Trophoblast cell (in vitro differentiated cells and primary cell): ENCODE results near the gene HIBCH.
"Not testable (repeated sequence)": the region's sequence is repeated elsewhere in the genome, so short reads cannot be mapped to it uniquely, and the experiment has no call there.

Experiments used
- DNase-seq, 2 donors: peaks; one replicate each; pipeline ENCODE4 v3.0.0-alpha.2; 2016
- H2AFZ ChIP-seq: 2 replicates; pipeline ENCODE4 v1.6.1; 2013; ENCODE audit warnings: low read length, moderate library complexity, mild to moderate bottlenecking; ENCODE audit not compliant: insufficient read depth, poor library complexity
- H2AK5ac ChIP-seq: 2 replicates; pipeline ENCODE4 v1.6.1; 2013; ENCODE audit warnings: mild to moderate bottlenecking, low read length
- H2BK120ac ChIP-seq: 2 replicates; pipeline ENCODE4 v1.6.1; 2013; ENCODE audit warnings: low read length, mild to moderate bottlenecking, moderate library complexity; ENCODE audit not compliant: insufficient read depth, poor library complexity
- H2BK12ac ChIP-seq: 2 replicates; pipeline ENCODE4 v1.6.1; 2013; ENCODE audit warnings: mild to moderate bottlenecking, low read length, moderate library complexity
- H2BK5ac ChIP-seq: 2 replicates; pipeline ENCODE4 v1.6.1; 2013; ENCODE audit warnings: low read length, low read depth, moderate library complexity, mild to moderate bottlenecking; ENCODE audit not compliant: poor library complexity
- H3K14ac ChIP-seq: 2 replicates; pipeline ENCODE4 v1.6.1; 2013; ENCODE audit warnings: mild to moderate bottlenecking, low read length
- H3K18ac ChIP-seq: 2 replicates; pipeline ENCODE4 v1.6.1; 2013; ENCODE audit warnings: mild to moderate bottlenecking, low read length
- H3K23ac ChIP-seq: 2 replicates; pipeline ENCODE4 v1.6.1; 2013; ENCODE audit warnings: low read length
- H3K27ac ChIP-seq: 2 replicates; pipeline ENCODE4 v1.5.1; 2013; ENCODE audit warnings: low read depth, mild to moderate bottlenecking, inconsistent platforms, low read length, moderate library complexity
- H3K27me3 ChIP-seq: 2 replicates; pipeline ENCODE4 v1.6.1; 2013; ENCODE audit warnings: inconsistent platforms, mild to moderate bottlenecking, low read length, moderate library complexity; ENCODE audit not compliant: insufficient read depth
- H3K36me3 ChIP-seq, 2 experiments: 1 replicate in 1 of 2; 2 replicates in 1 of 2; pipeline ENCODE4 v1.6.1; 2013; ENCODE audit warnings: low read length in 2 of 2, mild to moderate bottlenecking in 2 of 2, moderate library complexity in 1 of 2; ENCODE audit not compliant: insufficient read depth in 2 of 2, control insufficient read depth in 1 of 2
- H3K4ac ChIP-seq: 2 replicates; pipeline ENCODE4 v1.6.1; 2013; ENCODE audit warnings: low read depth, mild to moderate bottlenecking, low read length, moderate library complexity
- H3K4me1 ChIP-seq, 2 experiments: 1 replicate in 1 of 2; 2 replicates in 1 of 2; pipeline ENCODE4 v1.6.1; 2013; ENCODE audit warnings: low read length in 2 of 2, mild to moderate bottlenecking in 2 of 2, moderate library complexity in 1 of 2; ENCODE audit not compliant: insufficient read depth in 2 of 2, control insufficient read depth in 1 of 2
- H3K4me2 ChIP-seq: 2 replicates; pipeline ENCODE4 v1.6.1; 2013; ENCODE audit warnings: inconsistent platforms, mild to moderate bottlenecking, low read length, moderate library complexity
- H3K4me3 ChIP-seq: 2 replicates; pipeline ENCODE4 v1.5.1; 2013; ENCODE audit warnings: mild to moderate bottlenecking, low read depth, low read length, inconsistent platforms
- H3K79me1 ChIP-seq: one replicate; pipeline ENCODE4 v1.6.1; 2013; ENCODE audit warnings: low read length
- H3K79me2 ChIP-seq: 2 replicates; pipeline ENCODE4 v1.6.1; 2013; ENCODE audit warnings: low read length, mild to moderate bottlenecking; ENCODE audit not compliant: control insufficient read depth, insufficient read depth, poor library complexity
- H3K9ac ChIP-seq: 2 replicates; pipeline ENCODE4 v1.6.1; 2013; ENCODE audit warnings: mild to moderate bottlenecking, low read length
- H3K9me3 ChIP-seq: 2 replicates; pipeline ENCODE4 v1.6.1; 2013; ENCODE audit warnings: low read depth, mild to moderate bottlenecking, control low read depth, inconsistent platforms, low read length; ENCODE audit not compliant: insufficient read depth
- H4K12ac ChIP-seq: 2 replicates; pipeline ENCODE4 v1.6.1; 2013; ENCODE audit warnings: low read depth, mild to moderate bottlenecking, low read length, moderate library complexity
- H4K8ac ChIP-seq: 2 replicates; pipeline ENCODE4 v1.6.1; 2013; ENCODE audit warnings: low read depth, mild to moderate bottlenecking, low read length, moderate library complexity
- H4K91ac ChIP-seq: one replicate; pipeline ENCODE4 v1.6.1; 2013; ENCODE audit warnings: low read depth, mild to moderate bottlenecking, low read length, moderate library complexity
- WGBS: extraction: QIAGEN DNeasy Blood & Tissue Kit; methylation state at CpG from one replicate; pipeline ENCODE4 v1.1.7; 2013; ENCODE audit warnings: missing lambda C conversion rate; ENCODE audit not compliant: insufficient read length, insufficient coverage; ENCODE audit errors: extremely low coverage; 5-methylcytosine and 5-hydroxymethylcytosine counted together

The HIBCH gene

GRCh38 chr2:190270298-190270697 is 49.3 kb downstream of the HIBCH start:
- Histone ChIP-seq H3K4me2 (no peak overlapping the region), H3K36me3 (no peaks in the 10 kb centered on the region), H2AFZ (no peak overlapping the region), H3K27me3 (no peaks in the 10 kb centered on the region), H3K9ac (no peak overlapping the region), H4K12ac (no peak overlapping the region), H3K18ac (no peak overlapping the region), H3K14ac (no peak overlapping the region), H2BK12ac (no peak overlapping the region), H3K27ac (no peak overlapping the region), H4K8ac (no peak overlapping the region), H3K4me3 (no peak overlapping the region), H3K9me3 (no peaks in the 10 kb centered on the region), H3K4me1 (no peaks in the 10 kb centered on the region), H4K91ac (no peak overlapping the region), H3K79me1 (no peaks in the 10 kb centered on the region), H3K4ac (no peak overlapping the region), H2BK120ac (no peak overlapping the region), H3K79me2 (no peaks in the 10 kb centered on the region), H2AK5ac (no peak overlapping the region), H3K23ac (no peak overlapping the region), H2BK5ac (no peak overlapping the region)
- WGBS: no CpG with 5 or more reads among the region's 3 CpGs
- no peak for DNase-seq

GRCh38 chr2:190269699-190270098 is 49.9 kb downstream of the HIBCH start:
- not testable (repeated sequence) for H2AK5ac ChIP-seq, H3K23ac ChIP-seq, H3K4me2 ChIP-seq, H3K4me1 ChIP-seq, H2BK120ac ChIP-seq, DNase-seq, H2BK12ac ChIP-seq, H4K12ac ChIP-seq, H2AFZ ChIP-seq, H3K36me3 ChIP-seq, H3K18ac ChIP-seq, H3K9me3 ChIP-seq, H3K4me3 ChIP-seq, H3K27me3 ChIP-seq, H4K8ac ChIP-seq, H3K14ac ChIP-seq, H3K79me2 ChIP-seq, H3K27ac ChIP-seq, H3K9ac ChIP-seq, H3K4ac ChIP-seq, H3K79me1 ChIP-seq, H4K91ac ChIP-seq, H2BK5ac ChIP-seq
- WGBS: no CpG with 5 or more reads among the region's 3 CpGs

- Histone ChIP-seq H2AK5ac (no peak overlapping the region), H3K14ac (no peak overlapping the region), H2BK120ac (no peak overlapping the region), H2AFZ (no peak overlapping the region), H3K79me2 (no peaks in the 10 kb centered on the region), H3K18ac (no peak overlapping the region), H3K36me3 (no peaks in the 10 kb centered on the region), H3K9me3 (no peaks in the 10 kb centered on the region), H2BK12ac (no peak overlapping the region), H4K91ac (no peak overlapping the region), H4K8ac (no peak overlapping the region), H3K9ac (no peak overlapping the region), H3K4me1 (no peaks in the 10 kb centered on the region), H4K12ac (no peak overlapping the region), H2BK5ac (no peak overlapping the region), H3K27me3 (no peaks in the 10 kb centered on the region), H3K4me2 (no peak overlapping the region), H3K4me3 (no peak overlapping the region), H3K23ac (no peak overlapping the region), H3K79me1 (no peaks in the 10 kb centered on the region), H3K27ac (no peak overlapping the region), H3K4ac (no peak overlapping the region)
- peak; percentile 72 to 73 for DNase-seq
- no CpG with 5 or more reads among the region's 4 CpGs for WGBS
Measured at GRCh38 chr2:190267302-190267701, 52.3 kb downstream of the HIBCH start.

GRCh38 chr2:190266314-190266713 is 53.3 kb downstream of the HIBCH start:
- no peak overlapping the region for H4K8ac ChIP-seq
- no peaks in the 10 kb centered on the region for H3K79me2 ChIP-seq
- H2BK12ac ChIP-seq: no peak overlapping the region
- no peak overlapping the region for H4K12ac ChIP-seq
- no peak overlapping the region for H3K4me3 ChIP-seq
- H3K4me1 ChIP-seq: no peaks in the 10 kb centered on the region
- H3K4ac ChIP-seq: no peak overlapping the region
- no peaks in the 10 kb centered on the region for H3K9me3 ChIP-seq
- no peak overlapping the region for H3K23ac ChIP-seq
- DNase-seq: no peak
- H3K27ac ChIP-seq: no peak overlapping the region
- no peak overlapping the region for H2AFZ ChIP-seq
- no peaks in the 10 kb centered on the region for H3K27me3 ChIP-seq
- H3K18ac ChIP-seq: no peak overlapping the region
- H3K14ac ChIP-seq: no peak overlapping the region
- H3K79me1 ChIP-seq: no peaks in the 10 kb centered on the region
- no peaks in the 10 kb centered on the region for H3K36me3 ChIP-seq
- WGBS: no CpG with 5 or more reads among the region's 9 CpGs
- H4K91ac ChIP-seq: no peak overlapping the region
- H2BK120ac ChIP-seq: no peak overlapping the region
- no peak overlapping the region for H2AK5ac ChIP-seq
- no peak overlapping the region for H2BK5ac ChIP-seq
- no peak overlapping the region for H3K4me2 ChIP-seq
- H3K9ac ChIP-seq: no peak overlapping the region
